GM18867 (cell line): ENCODE measurements around the gene ZNF281.
A peak's percentile ranks its signal among the peaks of the same experiment; 100 is the strongest.
"Not testable (repeated sequence)": the region's sequence is repeated elsewhere in the genome, so short reads cannot be mapped to it uniquely, and the experiment has no call there.

Experiments used
- ATAC-seq: cut with Tn5 transposase; IDR thresholded peaks from one replicate; pipeline ENCODE4 v1.9.1; 2021; ENCODE audit warnings: mild to moderate bottlenecking, moderate library complexity; ENCODE audit not compliant: unreplicated experiment

ZNF281 gene, protein sequence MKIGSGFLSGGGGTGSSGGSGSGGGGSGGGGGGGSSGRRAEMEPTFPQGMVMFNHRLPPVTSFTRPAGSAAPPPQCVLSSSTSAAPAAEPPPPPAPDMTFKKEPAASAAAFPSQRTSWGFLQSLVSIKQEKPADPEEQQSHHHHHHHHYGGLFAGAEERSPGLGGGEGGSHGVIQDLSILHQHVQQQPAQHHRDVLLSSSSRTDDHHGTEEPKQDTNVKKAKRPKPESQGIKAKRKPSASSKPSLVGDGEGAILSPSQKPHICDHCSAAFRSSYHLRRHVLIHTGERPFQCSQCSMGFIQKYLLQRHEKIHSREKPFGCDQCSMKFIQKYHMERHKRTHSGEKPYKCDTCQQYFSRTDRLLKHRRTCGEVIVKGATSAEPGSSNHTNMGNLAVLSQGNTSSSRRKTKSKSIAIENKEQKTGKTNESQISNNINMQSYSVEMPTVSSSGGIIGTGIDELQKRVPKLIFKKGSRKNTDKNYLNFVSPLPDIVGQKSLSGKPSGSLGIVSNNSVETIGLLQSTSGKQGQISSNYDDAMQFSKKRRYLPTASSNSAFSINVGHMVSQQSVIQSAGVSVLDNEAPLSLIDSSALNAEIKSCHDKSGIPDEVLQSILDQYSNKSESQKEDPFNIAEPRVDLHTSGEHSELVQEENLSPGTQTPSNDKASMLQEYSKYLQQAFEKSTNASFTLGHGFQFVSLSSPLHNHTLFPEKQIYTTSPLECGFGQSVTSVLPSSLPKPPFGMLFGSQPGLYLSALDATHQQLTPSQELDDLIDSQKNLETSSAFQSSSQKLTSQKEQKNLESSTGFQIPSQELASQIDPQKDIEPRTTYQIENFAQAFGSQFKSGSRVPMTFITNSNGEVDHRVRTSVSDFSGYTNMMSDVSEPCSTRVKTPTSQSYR

DNA sequence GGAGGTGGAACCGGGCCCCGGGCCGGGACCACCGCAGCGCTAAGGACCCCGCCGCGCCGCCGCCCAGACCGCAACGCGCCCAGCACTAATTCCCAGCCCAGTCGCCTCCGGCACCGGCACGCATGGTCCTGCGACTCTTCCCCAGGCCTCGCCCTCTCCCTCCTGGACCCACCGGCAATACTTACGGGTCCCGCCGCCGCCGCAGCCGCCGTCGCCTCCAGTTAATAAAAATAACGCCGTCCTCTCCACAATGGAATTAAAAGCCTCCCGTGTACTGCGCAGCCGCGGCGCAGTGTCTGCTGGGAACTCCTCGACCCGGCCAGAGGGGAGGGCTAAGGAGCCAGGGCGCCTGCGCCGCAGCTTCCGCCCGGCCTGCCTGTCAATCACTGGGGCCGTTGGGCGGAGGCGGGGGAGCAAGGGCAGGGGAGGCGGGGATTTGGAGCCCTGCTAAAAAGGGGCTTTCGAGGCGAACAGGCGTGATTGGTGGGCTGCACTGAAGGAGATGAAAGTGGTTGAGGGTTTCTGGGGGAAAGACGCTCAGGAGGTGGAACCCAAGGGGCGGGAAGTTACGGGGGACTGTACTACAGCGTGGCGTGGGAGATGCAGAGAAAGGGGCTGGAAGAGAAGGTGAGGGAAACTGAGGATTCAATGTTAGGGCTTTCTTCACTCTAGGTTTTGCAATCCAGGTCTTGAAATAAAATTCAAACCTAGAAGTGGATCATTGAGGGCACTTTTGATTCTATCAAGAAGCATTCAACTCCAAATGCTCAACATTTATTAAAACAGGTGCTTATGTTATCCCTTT is at the start of gene ZNF281:
Gene ZNF281 (minus strand): TSS at position 276 of the 805 bp plus-strand sequence. CDS start 331 bp downstream, outside the sequence.
- peak; percentile 98 for ATAC-seq

DNA sequence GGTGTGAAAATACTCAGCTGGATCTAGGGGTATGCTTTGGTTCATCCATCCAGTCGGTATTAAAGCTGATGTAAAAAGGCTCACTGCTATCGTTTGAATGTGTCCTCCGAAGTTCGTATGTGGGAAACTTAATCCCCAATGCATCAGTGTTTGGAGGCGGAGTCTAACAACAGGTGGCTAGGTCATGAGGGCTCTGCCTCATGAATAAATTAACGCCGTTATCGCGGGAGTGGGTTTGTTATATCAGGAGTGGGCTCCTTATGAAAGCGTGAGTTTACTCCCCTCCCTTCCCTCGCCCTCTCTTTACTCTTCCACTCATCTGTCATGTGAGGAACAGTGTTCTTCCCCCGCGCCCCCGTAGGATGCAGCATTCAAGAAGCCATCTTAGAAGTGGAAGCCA is 48.9 kb upstream of the ZNF281 start:
- no peak for ATAC-seq

DNA sequence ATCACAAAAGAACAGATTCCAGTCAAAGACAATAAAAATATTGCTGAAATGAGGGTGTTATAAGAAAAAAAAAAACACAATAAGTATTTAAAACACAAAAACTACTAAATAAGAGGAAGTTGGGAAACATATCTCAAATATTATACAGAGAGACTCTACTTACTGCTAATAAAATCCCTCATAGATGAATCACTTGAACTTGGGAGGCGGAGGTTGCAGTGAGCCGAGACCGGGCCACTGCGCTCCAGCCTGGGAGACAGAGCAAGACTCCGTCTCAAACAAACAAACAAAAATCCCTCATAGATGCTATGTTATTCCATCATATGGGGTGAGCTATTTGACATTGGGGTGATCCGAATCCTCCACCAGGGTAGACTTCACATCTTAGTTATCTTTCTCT is 48.0 kb upstream of the ZNF281 start:
- ATAC-seq: no peak

DNA sequence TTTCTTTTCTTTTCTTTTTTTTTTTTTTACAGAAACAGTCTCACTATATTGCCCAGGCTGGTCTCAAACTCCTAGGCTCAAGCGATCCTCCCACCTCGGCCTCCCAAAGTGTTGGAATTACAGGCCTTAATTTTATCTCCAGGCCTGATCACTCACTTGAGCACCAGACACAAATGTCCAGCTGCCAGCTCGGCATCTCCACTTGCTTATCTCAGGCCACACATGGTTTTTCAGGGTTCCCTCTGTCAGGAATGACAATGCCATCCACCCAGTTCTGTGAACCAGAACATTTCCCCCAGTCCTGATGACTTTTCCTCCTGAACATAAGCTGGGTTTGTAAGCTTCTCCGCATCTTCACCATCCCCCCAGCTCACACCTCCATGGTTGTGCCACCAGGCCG is 44.6 kb upstream of the ZNF281 start:
- ATAC-seq: no peak

DNA sequence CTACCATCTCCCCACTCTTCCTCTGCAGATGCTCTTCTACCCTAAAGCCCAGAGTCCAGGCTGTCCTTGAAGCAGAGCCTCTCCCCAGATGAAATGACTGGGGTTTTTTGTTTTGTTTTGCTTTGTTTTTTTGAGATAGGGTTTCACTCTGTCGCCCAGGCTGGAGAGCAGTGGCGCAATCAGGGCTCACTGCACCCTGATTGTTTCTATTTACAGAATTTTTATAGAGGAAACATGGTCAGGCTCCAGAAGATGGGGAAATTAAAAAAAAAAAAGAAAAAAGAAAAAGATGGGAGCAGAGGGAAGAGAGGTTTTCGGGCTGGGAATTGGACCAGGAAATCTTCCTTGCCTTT is 43.7 kb upstream of the ZNF281 start:
- ATAC-seq: no peak

DNA sequence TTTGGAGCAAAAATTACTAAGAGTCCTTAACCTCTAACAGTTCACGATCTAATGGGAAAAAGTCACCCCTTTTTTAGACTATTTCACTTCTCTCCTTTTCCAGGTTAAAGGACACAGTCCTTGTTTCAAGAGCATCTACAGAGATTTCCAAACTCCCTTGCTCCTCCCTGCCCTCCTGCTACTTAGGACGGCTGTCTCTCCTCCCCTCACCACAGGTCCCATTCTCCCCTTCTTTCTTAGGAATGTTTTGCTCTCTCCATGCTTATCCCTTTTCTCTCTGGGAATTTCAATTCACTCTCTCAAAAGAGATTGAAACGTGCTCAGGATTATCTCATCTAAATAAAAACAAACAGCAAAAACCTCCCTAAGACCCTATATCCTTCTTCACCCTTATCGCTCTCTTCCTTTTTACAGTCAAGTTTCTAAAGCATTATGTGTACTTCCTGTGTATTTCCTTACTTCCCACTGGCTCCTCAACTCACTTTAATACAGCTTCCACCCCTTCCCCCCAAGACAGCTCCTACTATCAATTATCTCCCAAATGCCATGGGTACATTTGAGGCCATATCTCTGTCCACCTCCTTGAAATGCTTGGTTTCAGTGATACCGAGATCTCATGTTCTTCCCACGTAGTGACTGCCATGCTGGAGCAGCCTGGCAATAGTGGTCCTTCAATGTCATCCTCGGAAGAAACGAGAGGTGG is 43.2 kb upstream of the ZNF281 start:
- ATAC-seq: no peak

DNA sequence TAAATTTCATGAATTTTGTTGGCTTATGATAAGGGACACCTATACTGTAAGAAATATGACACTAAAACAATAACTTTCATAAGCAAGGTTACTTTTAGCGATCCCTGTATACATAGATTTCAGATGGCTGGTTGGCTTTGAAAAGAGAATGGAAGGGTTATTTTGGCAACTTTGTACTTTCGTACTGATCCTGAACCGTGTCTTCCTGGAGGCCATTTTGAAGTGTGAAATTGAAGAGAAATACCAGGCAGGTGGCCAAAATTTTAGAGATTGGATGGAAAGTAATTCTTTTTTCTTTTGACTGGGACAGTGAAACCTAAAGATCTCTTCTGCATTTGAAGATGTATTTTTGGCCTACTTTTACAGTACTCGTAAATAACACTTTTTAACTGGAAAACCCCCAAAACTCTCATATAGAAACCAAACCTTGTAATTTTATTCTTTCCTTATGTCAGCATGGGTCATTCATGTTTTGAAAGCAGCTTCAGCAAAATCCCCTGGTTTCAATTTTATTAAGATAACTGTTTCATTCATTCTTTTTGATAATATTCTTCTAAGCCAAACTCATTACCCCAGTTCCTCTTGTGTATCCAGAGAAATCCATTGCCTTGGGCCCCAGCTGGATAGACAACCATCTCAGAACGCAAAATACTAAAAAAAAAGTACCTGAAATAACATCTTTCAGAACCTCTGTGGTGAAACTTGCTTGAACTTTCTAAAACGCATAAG is 38.4 kb upstream of the ZNF281 start:
- peak; percentile 91 for ATAC-seq

DNA sequence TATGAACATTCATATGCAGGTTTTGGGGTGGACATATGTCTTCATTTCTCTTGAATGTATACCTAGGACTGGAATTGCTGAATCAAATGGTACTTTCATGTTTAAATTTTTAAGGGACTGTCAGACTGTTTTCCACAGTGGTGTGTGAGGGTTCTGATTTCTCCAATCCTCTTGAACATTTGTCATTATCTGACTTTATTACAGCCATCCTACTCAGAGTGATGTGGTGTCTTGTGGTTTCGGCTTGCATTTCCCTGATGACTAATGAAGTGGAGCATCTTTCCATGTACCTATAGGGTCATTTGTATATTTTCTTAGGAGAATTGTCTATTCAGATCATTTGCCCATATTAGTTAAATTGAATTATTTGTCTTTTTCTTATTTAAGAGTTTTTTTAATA is 35.4 kb upstream of the ZNF281 start:
- ATAC-seq: no peak

DNA sequence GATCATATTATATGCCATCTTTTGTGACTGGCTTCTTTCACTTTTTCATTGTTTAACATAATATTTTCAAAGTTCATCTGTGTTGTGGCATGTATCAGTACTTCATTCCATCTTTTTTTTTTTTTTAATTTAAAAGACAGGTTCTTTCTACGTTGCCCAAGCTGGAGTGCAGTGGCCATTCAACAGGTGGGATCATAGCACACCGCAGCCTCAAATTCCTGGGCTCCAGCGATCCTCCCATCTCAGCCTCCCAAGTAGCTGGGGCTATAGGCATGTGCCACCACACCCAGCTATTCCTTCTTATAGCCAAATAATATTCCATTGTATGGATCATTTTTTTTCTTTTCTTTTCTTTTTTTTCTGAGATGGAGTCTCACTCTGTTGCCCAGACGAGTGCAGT is 34.6 kb upstream of the ZNF281 start:
- no peak for ATAC-seq

DNA sequence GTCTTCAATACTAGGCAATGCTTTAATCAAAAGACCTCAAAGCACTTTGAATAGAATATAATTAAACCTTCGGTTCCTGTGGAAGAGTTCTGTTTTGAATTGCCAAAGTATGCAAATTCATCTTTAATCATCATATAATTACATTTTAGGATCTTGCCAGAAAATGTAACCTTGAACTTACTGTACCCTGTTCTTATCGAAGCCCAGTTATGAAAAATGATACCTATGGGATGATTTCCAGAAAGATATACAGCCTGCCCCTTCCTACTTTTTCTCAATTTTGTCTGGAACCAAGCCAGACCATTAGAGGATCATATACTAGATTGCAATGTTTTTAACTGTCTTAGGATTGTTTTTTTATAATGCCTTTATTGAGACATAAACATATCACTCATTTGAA is 34.0 kb upstream of the ZNF281 start:
- ATAC-seq: no peak

DNA sequence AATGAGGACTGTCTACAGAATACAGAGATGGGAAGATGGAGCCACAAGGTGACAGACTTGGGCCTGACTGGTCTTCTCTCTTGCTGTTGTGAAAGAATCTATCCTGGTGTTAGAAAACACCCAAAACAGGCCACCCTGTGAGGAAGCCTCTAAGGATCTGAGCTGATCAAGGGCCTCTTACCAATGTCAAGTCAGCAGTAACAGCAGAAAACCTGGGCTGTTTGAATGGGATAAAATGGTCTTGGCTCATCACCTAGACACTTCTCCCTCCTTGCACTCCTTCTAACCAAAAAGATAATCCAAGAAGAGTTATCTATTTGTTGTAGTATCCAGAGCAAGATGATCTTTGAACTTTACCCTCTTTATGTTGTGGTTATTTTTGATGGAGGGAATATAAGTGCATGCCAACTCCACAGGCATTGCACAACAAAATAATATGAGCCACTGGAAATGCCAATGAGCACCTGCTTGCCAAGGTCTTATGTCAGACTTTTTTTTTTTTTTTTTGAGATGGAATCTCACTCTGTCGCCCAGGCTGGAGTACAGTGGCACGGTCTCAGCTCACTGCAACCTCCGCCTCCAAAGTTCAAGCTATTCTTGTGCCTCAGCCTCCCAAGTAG is 32.8 kb upstream of the ZNF281 start:
- ATAC-seq: no peak

DNA sequence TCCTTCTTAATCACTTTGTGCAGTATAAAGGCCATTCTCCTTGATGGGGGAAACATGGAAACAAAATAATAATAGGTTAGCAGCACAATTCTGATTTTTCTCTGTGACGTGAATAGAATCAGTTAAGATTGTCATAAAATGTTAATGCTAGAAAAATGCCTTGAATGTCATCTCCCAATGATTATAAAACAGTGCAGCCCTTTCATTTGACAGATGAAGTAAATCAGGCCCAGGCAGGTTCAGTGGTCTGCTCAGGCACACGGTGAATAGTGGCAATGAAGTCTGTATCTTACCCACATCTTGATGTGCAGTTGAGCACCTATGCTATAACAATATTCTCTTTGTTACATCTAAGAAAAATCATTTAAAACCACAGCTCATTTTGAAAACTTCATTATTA is 32.2 kb upstream of the ZNF281 start:
- ATAC-seq: no peak

DNA sequence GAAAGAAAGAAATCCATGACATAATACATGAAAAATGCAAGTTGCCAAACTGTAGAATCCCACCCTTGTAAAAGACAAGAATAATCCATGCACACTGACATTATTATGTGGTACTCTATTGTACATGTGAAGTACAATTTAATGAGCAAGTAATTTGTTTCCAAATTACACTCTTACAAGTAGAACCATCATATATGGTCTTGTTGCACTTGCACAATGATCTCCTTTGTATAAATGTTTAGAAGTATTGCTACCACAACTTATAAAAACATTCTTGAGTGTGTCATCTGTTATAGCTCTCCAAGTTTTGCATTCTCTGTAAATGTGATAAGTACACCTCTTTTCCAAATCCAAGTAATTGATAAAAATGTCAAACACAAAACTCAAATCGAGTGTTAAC is 29.1 kb upstream of the ZNF281 start:
- ATAC-seq: no peak

DNA sequence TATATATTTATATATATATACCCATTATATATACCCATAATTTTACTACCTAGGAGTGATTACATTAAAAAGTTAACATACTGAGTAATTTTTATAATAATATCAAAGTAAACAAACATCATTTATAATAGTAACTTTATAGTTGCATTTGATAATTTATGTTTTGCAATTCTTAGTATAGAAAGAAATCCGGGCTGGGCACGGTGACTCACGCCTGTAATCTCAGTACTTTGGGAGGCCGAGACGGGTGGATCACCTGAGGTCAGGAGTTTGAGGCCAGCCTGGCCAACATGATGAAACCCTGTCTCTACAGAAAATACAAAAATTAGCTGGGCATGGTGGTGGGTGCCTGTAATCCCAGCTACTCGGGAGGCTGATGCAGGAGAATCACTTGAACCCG is 28.6 kb upstream of the ZNF281 start:
- ATAC-seq: not testable (repeated sequence)

DNA sequence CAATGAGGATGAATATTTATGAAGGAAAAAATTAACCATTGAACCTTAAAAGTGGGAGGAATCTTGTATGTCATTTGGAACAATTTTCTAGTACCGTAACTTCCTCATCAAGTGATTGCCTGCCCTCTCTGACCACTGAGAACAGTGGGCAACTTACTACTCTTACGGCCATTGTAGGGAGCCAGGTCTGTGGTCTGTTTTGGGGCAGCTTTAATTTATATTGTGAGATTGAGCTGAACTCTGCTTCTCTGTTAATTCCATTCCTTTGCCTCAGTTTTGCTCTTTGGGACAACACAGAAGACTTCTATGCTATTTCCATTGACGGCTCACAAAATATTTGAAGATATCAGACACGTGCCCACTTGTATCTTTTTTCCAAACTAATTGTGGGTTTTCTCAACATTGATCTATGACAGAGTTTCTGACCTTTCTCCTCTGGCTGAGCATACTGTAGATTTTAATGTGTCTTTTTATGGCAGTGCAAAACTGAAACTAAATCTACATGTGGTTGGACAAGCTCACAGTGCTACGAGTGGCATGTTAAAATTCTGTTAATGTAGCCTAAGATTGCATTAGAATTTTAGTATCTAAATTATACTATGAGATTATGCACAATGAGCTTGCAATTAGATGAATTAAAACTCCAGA is 27.8 kb upstream of the ZNF281 start:
- ATAC-seq: peak; percentile 86

DNA sequence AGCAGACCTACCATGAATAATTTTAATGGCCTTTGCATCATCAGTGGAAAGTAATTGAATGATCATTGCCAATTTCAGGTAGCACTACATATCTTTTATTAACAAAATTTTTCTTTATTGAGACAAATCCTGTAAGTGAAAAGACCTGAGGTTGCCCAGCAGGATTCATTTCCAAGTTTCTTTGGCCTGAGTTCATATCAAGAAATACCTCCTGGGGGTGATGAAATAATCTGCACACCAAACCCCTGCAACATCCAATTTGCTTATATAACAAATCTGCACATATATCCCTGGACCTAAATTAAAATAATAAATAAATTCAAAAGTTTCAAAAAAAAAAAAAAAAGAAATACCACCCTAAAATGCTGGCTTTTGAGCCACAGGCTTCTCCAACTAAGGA is 27.3 kb upstream of the ZNF281 start:
- no peak for ATAC-seq

DNA sequence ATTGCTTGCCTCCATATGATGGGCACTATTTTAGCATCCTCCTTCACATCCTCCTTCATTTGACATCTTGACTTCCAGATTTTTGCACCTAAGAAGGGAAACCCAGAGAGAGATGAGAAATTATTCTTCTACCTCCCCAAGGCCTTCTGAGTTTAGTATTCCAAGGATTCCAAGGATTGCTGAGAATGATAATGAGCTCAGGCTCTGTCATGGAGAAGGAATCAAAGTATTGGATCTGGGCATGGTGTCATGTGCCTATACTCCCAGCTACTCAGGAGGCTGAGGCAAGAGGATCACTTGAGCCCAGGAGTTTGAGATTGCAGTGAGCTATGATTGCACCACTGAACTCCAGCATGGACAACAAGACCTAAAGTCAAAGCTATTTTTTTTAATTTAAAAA is 26.6 kb upstream of the ZNF281 start:
- ATAC-seq: no peak

DNA sequence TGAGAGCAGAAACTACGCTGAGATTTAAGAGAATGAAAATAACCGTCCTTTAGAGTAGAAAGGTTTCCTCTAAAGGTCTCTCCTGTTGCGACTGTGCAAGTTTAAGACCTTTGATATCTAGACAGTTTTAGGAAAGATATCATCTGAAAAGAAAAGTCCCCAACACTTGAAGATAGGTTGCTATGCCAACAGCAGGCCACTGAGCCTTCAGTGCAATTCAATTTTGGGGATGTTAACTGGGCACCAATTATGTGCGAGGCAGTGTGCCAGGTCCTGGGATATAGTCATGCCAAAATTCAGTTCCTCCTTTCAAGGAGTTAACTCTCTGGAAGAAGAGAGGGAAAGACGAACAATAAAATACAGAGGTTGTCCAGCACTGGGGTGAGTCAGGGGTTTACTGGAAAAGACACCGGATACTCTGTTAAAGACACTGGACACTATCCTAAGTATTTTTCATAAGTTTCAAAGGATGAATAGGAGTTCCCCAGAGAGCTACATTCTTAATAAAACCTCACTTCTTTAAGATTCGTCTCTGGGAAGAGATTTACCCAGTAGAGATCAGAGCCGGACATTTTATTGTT is 25.5 kb upstream of the ZNF281 start:
- ATAC-seq: no peak

DNA sequence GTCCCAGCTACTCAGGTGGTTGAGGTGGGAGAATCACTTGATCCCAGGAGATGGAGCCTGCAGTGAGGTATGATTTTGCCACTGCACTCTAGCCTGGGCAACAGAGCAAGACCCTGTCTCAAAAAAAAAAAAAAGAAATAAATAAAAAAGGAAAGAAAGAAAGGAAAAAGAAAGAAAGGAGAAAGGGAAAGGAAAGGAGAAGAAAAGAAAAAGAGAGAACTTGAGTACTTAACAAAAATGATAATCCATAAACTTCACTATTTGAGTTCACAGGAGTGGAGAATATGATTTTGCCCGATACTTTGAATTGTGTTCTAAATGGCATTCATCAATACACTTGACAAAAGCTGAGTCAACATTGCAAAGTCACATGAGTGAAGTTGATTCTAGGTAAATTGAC is 23.8 kb upstream of the ZNF281 start:
- ATAC-seq: no peak
